HG02642 (cell line): Measurements from ENCODE around the gene FXR1.
"Not testable (repeated sequence)": the region's sequence is repeated elsewhere in the genome, so short reads cannot be mapped to it uniquely, and the experiment has no call there.

ENCODE experiments used
- ATAC-seq: cut with Tn5 transposase; IDR thresholded peaks from one replicate; pipeline ENCODE4 v1.9.1; 2021; ENCODE audit warnings: mild to moderate bottlenecking; ENCODE audit not compliant: unreplicated experiment, poor library complexity

The FXR1 gene

DNA sequence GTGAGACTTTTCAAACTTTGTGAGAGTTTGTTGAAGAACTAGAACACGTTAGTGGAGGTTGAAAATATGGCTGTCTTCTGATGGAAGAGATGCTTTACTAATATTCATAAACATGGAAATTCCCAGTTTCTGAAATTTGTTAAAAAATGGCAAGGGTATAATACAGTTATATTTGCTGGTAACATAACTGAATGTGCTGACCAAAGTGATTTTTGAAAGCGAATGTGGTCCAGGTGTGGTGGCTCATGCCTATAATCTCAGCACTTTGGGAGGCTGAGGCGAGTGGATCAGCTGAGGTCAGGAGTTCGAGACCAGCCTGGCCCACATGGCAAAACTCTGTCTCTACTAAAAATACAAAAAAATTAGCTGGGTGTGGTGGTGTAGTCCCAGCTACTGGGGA is 18.1 kb downstream of the FXR1 start:
- no peak for ATAC-seq

DNA sequence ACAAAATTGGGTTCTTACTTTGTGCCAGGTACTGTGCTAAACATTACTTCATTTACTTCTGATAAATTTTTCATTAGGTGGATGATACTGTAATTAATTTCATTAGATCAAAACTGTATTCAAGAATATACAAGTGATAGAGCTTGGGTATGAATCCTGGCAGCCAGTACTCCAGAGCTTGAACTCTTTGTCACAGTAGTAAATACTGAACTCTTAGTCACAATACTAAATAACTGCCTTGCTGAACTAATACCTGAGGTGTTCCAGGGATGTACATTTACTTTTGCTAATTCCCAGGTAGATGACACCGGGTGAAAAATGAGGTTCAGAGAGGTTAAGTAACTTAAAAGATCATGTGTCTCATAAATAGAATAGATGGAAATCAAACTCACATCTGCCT is 20.3 kb downstream of the FXR1 start:
- no peak for ATAC-seq

DNA sequence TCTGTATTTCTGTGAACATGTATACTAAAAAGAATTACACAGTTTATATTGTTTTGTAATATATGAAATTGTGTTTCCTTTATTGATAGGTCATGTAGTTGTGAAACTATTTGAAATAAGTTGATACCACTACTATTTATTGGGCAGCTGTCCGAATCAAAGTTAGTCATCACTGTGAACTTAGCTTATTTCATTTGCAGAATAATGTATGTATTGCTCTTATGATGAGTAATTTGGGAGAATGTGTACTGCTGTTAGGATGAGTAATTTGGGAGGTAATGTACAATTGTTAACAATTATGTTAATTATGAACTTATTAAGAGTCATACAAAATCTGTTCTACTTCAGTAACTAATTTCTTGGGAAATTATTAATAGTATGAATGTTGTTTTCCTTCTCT is 22.2 kb downstream of the FXR1 start:
- ATAC-seq: no peak

DNA sequence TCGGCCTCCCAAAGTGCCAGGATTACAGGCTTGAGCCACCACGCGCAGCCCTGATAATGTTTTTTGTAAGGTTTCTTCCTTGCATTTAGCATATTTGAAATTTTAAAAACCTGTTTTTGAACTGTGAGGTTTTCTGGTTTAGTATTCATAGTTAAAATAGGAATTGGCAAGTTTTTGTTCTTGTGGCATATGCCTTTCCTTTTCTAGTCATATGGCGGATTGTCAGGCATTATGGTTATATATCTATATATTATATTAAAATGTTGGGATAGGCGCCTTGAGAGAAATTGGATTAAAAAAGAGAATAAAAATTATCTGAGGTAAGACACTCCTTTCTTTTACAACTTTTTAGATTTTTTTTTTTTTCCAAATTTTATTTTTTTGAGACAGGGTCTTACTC is 28.4 kb downstream of the FXR1 start:
- no peak for ATAC-seq

DNA sequence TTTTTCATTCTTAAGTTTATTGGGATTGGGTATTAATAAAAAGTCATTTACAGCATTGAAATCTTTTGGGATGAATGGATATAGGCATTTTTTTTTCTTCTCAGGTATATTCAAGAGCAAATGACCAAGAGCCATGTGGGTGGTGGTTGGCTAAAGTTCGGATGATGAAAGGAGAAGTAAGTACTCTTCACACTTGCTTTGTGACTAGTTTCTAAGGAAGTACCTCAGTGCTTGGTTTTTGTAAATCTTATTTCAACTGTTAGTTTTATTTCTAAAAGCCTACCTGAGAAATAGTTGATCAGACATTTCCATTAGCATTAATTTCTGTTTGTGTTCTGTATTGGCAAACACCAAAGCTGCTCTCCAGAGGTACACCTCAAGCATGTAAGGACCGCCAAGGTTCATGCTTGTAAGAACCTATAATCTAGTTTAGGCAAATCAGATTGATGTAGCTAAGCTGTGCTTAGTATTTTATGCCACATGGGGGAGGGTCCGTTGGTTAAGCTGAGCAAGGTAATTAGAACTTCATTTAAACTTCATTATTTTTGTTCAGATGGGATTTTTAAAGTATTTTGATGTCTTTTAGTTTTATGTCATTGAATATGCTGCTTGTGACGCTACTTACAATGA is 35.4 kb downstream of the FXR1 start:
- ATAC-seq: peak; percentile 65

DNA sequence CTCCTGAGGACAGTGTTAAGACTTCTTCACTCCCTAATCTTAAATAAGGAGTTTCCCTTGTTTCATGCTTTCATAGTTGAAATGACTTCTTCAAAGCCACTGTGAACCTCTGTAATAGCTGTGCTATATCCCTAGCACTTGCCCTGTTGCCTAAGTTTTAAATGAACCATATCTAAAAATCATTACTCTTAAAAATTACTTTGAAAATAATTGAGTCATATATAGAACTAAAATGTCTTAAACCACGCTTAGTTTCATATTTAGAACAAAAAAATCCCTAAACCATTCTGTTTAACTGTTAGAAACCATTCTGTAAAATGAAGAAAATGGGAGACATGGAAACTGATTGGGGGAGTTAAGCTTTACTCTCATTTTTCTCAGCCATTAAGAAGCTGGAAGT is 47.2 kb downstream of the FXR1 start:
- peak; percentile 52 for ATAC-seq

DNA sequence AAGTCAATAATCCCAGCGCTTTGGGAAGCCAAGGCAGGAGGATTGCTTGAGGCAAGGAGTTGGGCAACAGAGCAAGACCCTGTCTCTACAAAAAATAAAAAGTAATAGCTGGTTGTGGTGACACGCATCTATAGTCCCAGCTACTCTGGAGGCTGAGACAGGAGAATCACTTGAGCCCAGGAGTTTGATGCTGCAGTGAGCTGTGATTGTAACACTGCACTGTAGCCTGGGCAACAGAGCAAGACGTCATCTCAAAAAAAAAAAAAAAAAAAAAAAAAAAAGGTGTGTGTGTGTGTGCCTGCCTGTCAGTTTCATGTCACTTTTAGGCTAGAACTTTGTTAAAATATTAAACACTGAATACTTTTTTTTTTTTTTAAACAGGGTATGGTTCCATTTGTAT is 48.6 kb downstream of the FXR1 start:
- ATAC-seq: no peak

DNA sequence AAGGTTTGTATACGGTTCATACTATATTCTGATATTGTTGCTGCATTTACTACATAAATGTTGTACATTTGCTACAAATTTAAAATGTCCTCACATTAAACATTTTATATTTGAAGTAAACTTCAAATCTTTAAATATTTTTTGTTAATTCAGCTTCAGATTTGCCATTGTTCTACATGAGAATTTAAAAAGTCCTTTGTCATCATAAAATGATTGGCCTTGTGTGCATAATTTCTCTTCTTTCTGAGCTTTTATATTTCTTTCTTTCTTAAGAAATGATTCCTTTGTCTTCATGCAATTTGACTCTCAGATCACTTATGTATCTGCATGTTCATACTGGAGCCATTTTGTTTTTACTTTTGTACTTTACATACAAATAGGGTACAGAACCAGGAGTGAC is 49.1 kb downstream of the FXR1 start:
- ATAC-seq: no peak

DNA sequence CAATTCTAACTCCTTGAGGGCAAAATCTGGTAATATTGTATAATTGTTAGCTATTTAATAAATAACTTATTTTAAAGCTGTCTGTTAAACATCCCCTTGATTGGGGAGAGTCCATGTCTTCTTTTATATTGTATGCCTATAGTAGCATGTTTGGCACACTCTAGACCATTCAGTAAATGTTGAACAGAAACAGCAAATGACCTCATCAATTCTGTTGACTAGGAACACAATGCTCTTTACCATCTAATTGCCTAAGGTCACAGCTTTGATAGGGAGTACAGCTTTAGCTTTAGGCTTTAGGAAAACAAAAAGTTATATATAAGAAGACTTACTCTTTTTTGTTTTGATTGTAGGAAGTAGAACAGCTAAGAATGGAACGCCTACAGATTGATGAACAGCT is 50.1 kb downstream of the FXR1 start:
- no peak for ATAC-seq

DNA sequence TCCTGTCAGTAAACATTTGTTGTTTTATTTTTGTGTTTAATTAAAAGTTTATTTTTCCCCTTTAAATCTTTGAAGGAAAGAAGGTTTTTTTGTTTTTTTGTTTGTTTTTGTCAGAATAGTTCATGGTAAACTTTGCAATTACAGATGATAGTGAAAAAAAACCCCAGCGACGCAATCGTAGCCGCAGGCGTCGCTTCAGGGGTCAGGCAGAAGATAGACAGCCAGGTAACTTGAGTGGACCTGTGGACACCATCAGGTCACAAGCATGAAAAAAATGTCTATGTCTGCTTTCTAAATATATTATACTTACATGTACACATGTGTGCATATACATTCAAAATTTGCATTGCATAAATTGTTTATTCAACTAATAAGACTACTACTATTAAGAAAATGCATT is 58.5 kb downstream of the FXR1 start:
- ATAC-seq: no peak

DNA sequence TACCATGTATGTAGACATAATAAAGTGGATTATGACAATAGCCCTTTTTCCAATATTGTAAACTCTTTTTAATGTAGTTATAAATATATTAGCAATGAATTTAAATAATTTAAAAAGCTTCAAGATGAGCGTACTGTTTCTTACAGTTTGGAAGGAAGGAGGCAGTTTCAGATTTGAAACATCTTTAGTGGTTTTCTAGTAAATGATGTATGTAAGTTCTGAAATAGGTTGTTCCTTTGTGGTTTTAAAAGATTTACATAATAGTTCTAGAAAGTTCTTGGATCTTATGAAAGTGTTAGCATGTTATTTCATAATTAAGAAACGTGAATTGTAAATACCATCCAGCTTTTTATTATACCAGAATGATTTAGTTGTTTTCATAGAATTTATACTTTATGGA is 61.1 kb downstream of the FXR1 start:
- ATAC-seq: peak; percentile 49

DNA sequence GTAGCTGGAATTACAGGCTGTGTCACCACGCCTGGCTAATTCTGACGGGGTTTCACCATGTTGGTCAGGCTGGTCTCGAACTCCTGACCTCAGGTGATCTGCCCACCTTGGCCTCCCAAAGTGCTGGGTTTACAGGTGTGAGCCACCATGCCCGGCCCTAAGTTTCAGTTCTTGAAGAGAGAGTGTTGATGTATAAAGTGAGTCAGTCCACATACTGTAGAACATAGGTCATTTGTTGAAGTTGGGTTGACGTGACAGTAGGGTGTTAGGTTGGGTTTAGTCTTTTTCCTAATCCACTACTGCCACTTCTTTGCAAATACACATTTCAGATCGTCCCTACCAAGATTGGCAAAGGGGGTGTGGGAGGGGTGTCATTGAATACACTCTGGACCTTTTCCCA is 61.8 kb downstream of the FXR1 start:
- no peak for ATAC-seq

DNA sequence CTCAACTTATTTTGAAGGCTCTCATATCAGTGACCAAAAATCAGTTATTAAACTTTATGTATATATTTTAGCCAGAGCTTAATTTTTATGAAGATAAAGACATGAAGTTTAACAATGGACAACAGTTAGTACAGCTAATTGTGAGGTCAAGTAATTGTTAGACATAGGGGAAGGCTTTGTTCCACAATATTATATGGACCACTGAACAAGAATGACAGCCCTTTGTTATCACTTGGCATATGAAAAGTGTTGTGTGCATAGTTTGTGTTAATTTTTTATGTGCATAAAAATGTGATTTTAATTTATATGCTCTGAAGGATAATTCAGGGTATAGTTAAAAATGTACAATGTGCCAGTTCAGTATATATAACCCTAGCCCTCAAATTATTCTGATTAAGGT is 65.0 kb downstream of the FXR1 start:
- no peak for ATAC-seq

DNA sequence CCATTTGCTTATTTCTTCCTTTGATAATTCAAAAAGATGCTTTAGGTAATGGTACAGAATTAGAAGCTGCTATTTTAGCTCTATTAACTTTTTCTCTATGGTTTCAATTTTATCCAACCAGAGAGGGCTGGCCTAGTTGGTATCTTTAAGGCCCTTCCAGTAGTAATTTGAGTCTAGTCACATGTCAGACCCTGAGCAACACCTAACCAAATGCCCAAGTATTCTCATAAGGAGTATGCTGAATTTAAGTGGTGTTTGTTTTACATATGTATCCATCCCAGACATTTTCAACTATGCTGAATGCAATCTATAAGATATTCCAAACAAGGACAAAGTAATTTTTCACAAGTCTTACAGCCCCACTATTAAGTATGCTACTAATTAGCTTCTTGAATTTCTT is 67.5 kb downstream of the FXR1 start:
- ATAC-seq: no peak

DNA sequence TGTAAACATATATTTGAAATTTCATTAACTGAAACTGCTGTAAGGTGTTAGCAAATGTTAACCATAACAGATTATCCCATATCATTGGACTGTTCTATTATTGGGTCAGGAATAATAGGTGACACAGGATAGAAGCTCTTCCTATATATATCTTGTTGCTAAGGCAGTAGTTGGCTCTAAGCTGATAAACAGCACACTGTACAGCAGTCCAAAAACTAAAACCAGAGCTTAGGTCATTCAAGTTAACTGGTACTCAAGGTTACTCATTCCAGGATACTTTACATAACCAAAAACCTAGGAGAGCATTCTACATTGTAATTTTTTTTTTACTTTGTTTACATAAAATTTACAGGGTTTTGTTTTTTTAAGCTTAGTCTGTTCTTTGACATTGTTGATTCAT is 68.1 kb downstream of the FXR1 start:
- ATAC-seq: no peak

DNA sequence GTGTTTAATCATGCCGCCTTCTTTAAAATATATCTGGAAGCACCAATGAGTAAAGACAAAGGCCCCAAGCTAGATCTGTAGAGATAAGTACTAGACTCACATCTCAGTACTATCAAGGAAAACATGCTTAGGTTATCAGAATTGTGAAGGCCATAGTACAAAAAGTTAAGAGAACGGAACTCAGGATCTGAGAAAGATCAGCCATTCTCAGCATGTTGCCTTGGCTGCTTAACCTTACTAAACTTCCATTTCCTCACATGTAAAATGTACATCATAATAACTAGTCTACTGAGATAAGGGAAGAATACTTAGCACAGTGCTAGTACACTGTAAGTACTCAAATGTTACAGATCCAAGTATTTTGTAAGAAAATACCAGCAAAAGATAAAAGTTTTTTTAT is 69.4 kb downstream of the FXR1 start:
- no peak for ATAC-seq

DNA sequence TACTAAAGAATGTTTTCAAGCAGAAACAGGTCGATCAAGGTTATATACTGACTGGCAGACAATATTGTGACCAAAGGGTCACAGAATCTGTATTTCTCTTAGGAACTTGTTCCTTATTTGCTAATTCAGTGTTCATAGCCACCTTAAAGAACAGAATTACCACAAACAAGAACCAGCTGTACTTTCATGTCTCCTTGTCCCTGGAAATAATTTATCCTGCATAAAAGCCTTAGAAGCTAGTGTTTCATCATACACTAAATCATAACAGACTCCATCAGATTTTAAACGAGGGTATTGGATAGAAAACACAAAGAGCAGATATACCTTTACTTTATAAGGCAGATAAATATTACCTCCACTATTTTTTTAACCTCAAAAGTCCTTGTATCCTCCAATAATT is 70.7 kb downstream of the FXR1 start:
- no peak for ATAC-seq

DNA sequence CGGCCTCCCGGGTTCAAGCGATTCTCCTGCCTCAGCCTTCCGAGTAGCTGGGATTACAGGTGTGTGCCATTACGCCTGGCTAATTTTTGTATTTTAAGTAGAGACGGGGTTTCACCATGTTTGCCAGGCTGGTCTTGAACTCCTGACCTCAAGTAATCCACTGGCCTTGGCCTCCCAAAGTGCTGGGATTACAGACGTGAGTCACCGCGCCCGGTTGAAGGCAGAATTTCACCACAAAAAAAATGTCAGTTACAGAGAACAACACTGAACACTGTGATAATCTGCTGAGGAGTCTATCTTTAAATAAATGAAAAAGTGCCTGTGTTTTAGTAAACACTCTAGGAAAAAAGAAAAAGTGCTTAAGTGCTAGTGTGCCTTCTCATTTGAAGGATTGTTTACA is 73.9 kb downstream of the FXR1 start:
- ATAC-seq: not testable (repeated sequence)

DNA sequence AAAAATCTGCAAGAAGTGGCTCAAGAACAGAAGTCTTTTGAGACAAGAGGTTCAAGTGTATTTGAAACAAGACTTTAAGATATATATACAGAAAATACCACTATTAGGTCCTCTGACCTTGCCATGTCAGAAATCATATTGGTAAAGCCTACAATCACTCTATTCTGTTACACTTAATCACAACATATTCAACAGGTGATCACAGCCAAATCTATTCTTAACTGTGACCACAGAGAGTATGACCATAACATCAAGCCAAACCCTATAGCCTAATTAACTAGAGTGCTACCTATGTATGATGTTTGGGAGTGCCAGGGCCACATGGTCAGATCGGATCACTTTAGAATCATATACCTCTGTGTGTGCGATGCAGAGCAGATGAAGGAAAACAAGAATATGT is 74.9 kb downstream of the FXR1 start:
- ATAC-seq: no peak

DNA sequence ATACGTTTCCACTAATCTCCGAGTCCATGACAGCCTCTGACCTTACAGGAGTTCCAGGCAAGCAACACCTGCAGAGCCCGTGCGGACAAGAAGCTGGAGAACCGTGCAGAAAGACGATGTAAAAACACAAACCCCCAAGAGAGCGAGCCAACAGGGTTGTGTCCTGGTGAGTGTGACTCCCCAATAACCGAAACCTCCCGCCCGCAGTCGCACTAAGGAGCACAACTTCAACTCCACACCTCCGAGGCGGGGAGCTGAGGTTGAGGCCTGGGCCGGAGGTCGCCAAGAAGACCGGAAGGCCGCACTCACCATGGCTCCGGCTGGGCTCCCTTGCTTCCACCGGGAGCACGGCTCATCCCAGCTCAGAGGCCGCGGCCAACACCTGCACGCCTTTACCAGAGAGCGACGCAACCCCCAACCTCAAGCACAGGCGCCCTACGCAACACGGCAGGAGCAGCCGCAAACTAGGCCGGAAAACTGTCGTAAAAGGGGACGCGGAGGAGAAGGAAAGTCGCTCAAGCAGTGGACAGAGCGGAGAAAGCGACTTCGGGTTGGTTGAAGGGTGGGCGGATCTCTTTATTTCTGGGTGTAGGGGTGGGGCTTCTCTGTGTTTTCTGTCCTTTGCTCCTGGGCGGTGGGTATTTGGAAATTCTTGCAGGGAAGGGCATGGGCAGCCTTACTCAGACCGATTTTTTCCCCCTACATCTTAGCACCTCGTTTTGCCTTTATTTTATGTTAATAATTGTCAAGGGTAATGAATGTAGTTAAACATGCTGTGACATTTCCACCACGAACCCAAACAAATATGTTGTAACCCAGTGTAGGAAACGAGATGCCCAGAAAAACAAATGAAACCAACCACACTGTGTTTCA is 77.1 kb downstream of the FXR1 start, which contains the start of gene DNAJC19:
Gene DNAJC19 (minus strand): TSS at position 446 of the 873 bp plus-strand sequence. CDS start 134 bp downstream, at position 312.
- peak; percentile 96 for ATAC-seq

DNA sequence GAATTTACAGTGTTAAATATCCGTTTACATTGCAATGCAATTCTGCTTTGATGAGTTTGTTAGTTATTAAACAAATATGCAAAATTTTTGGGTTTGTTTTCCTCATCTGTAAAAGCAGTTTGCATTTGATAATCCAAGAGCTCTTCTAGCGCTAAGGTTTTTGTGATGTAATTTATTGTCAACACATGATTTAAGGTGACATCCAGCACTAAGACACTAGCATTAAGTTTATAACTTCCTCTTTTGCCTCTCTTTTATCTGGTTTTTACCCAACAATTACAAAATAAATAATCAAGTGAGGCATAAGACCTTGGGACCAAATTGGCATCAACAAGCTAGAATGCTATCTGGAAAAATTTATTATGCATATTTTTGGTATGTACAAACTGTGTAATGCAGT is 78.0 kb downstream of the FXR1 start:
- no peak for ATAC-seq

DNA sequence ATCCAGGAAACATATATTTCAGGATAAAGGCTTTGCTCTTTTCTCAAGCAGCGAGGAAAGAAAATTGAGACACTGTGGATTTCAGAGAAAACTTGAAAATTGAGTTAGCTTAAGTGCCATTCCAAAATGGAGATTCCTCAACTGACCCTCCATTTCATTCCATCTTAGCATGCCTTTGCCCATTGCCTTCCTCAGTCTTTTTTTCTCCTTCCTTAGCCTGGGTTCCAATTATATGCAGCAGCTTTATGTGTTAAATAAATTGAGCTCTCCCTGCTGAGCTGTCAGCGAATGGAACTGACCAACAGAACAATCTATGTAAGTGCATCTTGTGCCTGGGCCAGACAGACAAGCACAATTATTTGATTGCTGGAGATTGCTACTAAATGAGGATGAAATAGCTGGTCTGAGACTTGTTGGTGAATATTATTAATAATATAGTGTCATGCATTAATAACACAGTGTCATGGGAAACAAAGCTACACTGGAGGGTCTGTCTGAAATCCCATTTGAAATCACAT is 84.0 kb downstream of the FXR1 start:
- ATAC-seq: no peak
